GM12875 (cell line): ENCODE measurements around the gene PSMA1.
"Not testable (repeated sequence)": the region's sequence is repeated elsewhere in the genome, so short reads cannot be mapped to it uniquely, and the experiment has no call there.

Experiments
- H3K4me3 ChIP-seq: one replicate; pipeline ENCODE4 v1.5.1; 2011; ENCODE audit warnings: low read depth, low read length, control low read depth
- CTCF ChIP-seq: IDR thresholded peaks from 2 replicates; pipeline ENCODE4 v1.5.1; 2011; ENCODE audit warnings: low read depth, mild to moderate bottlenecking, control low read depth, inconsistent platforms, low read length, moderate library complexity, borderline replicate concordance; ENCODE audit not compliant: insufficient read depth

PSMA1 gene

GRCh38 chr11:14519917-14520746 is at the start of gene PSMA1:
Gene PSMA1, minus strand, starts transcription at chr11:14520386. Its CDS starts 87 bp downstream, at chr11:14520299.
- H3K4me3 ChIP-seq: peak within 1 kb of the TSS; percentile 62
- TF ChIP-seq CTCF: no peak

GRCh38 chr11:14569516-14569915 is 49.3 kb upstream of the PSMA1 start:
- H3K4me3 ChIP-seq: not testable (repeated sequence)

GRCh38 chr11:14567064-14567651 is 47.0 kb upstream of the PSMA1 start:
- TF ChIP-seq CTCF: no peak
- H3K4me3 ChIP-seq: no peak overlapping the region

GRCh38 chr11:14566331-14567063 is 46.3 kb upstream of the PSMA1 start:
- TF ChIP-seq CTCF: no peak
- H3K4me3 ChIP-seq: no peak overlapping the region

GRCh38 chr11:14565845-14566244 is 45.7 kb upstream of the PSMA1 start:
- TF ChIP-seq CTCF: no peak
- no peak overlapping the region for H3K4me3 ChIP-seq

GRCh38 chr11:14555818-14556217 is 35.6 kb upstream of the PSMA1 start:
- TF ChIP-seq CTCF: no peak
- H3K4me3 ChIP-seq: no peak overlapping the region

GRCh38 chr11:14554959-14555358 is 34.8 kb upstream of the PSMA1 start:
- TF ChIP-seq CTCF: no peak
- no peak overlapping the region for H3K4me3 ChIP-seq
